GM13976 (cell line): Measurements from ENCODE around the gene FIGNL1.

Source experiments
- DNase-seq: peaks from one replicate; pipeline ENCODE4 v3.0.0; 2012; ENCODE audit warnings: low spot score
- CTCF ChIP-seq: IDR thresholded peaks from 2 replicates; pipeline ENCODE4 v1.5.1; 2012; ENCODE audit warnings: borderline replicate concordance, mild to moderate bottlenecking; ENCODE audit not compliant: insufficient read depth; ENCODE audit errors: extremely low read depth, missing control alignments, control extremely low read depth
- in situ Hi-C: fragments of 300-500 bp; cut with MboI; formaldehyde crosslinking; loops from one replicate; pipeline ENCODE4 v1.12.0; 2022; ENCODE audit warnings: low sequenced_read_pairs, mixed read lengths, inconsistent platforms; ENCODE audit not compliant: unreplicated experiment

Gene FIGNL1

GRCh38 chr7:50455658-50456057 is 5.5 kb upstream of the FIGNL1 start:
- TF ChIP-seq CTCF, result no peak
- in situ Hi-C loops, result loop anchor here (25.0 kb wide), 2 partner anchors 207 to 707 kb away; no protein-coding TSS in a partner anchor
- no peak for DNase-seq

- no peak for TF ChIP-seq CTCF
- DNase-seq, result no peak
- in situ Hi-C loops, result loop anchor here (25.0 kb wide), 2 partner anchors 207 to 707 kb away; no protein-coding TSS in a partner anchor
These were observed 4.8 kb upstream of the FIGNL1 start for GRCh38 chr7:50454968-50455367.

GRCh38 chr7:50450590-50451032 is 461 bp upstream of the FIGNL1 start:
- TF ChIP-seq CTCF, result no peak
- in situ Hi-C loops, result loop anchor here (25.0 kb wide), 2 partner anchors 212 to 712 kb away; no protein-coding TSS in a partner anchor
- DNase-seq, result no peak

GRCh38 chr7:50449501-50449880 is 659 bp downstream of the FIGNL1 start:
- TF ChIP-seq CTCF, result no peak
- in situ Hi-C loops, result no loop called here

GRCh38 chr7:50448823-50449222 is 1.3 kb downstream of the FIGNL1 start:
- no peak for TF ChIP-seq CTCF
- peak; percentile 56 for DNase-seq
- in situ Hi-C loops, result no loop called here

More at GRCh38 chr7:50449501-50449880, 659 bp downstream of the FIGNL1 start:
- DNase-seq, result no peak

GRCh38 chr7:50446542-50446960 is 3.6 kb downstream of the FIGNL1 start:
- TF ChIP-seq CTCF, result no peak
- DNase-seq, result no peak
- in situ Hi-C loops, result no loop called here
